GM21825 (cell line): Measurements from ENCODE around the gene AKAP8.
A peak's percentile ranks its signal among the peaks of the same experiment; 100 is the strongest.
"Not testable (repeated sequence)": the region's sequence is repeated elsewhere in the genome, so short reads cannot be mapped to it uniquely, and the experiment has no call there.

ENCODE experiments used
- ATAC-seq: cut with Tn5 transposase; IDR thresholded peaks from one replicate; pipeline ENCODE4 v1.9.1; 2021; ENCODE audit warnings: mild to moderate bottlenecking, moderate library complexity; ENCODE audit not compliant: unreplicated experiment

AKAP8 gene

GRCh38 chr19:15337202-15337601, 42.4 kb downstream of the AKAP8 start:
- ATAC-seq: no peak

- ATAC-seq: not testable (repeated sequence)
These were observed 43.6 kb downstream of the AKAP8 start for GRCh38 chr19:15335992-15336391.

- peak; percentile 43 for ATAC-seq
These were observed 47.1 kb downstream of the AKAP8 start, which contains the start of gene BRD4 for GRCh38 chr19:15332311-15332996. BRD4 (minus strand) TSS chr19:15332539; CDS start chr19:15273099, 59,440 bp downstream.

GRCh38 chr19:15331419-15332310, 47.9 kb downstream of the AKAP8 start:
- peak; percentile 28 for ATAC-seq

GRCh38 chr19:15330801-15331418, 48.7 kb downstream of the AKAP8 start:
- no peak for ATAC-seq

GRCh38 chr19:15328312-15328711, 51.3 kb downstream of the AKAP8 start:
- no peak for ATAC-seq

DNA sequence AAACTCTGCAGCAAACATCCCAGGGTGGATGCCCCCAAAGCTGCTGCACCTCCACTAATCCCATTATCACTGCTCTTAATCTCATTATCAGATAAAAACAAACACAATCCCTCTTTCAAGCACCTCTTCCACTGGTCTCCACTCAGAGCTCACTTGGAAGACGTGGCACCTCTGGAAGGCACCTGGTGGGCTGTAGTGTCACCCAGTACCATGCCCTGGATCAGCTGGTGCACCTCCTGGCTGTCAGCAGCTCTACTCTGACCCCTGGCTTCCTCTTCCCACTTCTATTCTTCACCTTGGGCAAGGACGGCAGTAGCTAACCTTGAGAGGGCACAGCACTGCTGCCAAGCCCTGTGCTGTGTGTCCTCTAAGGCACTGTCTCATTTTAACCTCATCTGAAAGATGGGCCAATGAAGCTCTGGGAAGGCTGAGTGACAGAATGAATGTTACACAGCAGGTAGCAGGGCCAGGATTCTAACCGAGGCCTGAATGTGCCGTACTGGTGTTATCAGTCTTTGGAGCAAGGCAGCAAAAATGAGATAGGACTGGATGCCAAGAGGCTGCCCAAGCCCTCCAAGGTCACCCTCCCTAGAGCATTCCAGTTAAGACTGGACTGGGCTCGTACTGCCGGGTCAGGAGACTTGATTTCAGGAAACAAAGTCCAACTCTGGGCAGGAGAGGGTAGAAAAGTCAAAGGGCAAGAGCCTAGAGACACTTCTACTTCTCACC, 54.6 kb downstream of the AKAP8 start:
- no peak for ATAC-seq

- ATAC-seq: no peak
These were observed 55.9 kb downstream of the AKAP8 start for GRCh38 chr19:15323496-15324235.

DNA sequence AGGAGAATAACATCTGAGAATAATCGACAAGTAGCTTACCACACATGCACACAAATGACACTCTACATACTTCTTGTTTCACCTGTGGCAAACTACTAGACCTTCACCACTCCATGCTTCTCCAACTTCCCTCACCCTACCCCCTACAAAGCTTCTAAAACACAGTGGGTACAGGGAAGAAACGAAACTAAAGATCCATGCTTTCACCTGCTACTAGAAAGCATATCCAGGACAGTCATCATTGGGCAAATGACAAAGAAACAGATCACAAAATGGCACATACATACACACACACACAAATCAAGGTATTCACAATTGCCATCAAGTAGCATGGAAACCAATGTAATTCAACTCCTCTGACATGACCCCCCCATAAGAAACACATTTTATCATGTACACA, 57.8 kb downstream of the AKAP8 start:
- ATAC-seq: no peak

GRCh38 chr19:15320116-15320515, 59.5 kb downstream of the AKAP8 start:
- no peak for ATAC-seq

DNA sequence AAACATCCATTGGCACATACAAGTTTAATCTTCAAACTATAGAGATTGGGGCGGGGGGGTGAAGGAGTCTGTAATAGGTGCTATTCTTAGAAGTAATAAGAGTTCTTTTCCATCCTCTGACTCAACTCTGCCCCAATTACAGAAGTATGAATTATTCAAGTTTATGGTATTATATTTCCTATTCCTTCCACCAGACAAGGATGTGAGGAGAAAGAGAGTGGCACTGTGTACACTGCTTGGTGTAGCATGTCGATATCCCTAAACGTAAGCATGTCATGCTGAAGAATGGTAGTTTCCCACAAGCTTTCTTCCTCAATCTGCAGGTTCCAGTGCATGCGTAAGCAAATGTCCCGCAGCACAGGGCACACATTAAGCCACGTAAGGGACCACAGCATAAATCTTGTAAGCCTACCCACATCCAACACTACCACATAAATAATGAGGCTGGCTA, 61.3 kb downstream of the AKAP8 start:
- ATAC-seq: no peak

- ATAC-seq: no peak
These were observed 62.1 kb downstream of the AKAP8 start for GRCh38 chr19:15317392-15318071.

GRCh38 chr19:15316498-15316897, 63.1 kb downstream of the AKAP8 start:
- ATAC-seq: no peak

DNA sequence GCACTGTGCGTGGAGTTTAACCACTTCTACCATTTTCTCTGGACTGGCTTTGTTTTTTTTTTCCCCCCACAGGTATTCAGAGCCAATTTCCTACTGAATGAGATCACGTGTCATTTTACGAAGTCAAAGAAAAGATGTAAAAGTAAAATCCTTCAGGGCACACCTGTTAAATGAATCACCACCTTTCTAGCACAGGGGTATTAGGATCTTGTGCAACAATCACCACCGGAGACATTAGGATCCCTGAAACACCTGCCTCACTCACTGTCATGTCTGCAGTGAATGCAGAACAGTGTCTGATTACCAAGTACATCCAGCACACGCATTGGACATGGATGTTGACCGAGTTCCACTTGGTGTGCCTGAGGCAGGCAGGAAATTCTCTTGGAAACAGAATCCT, 64.5 kb downstream of the AKAP8 start:
- ATAC-seq: no peak

DNA sequence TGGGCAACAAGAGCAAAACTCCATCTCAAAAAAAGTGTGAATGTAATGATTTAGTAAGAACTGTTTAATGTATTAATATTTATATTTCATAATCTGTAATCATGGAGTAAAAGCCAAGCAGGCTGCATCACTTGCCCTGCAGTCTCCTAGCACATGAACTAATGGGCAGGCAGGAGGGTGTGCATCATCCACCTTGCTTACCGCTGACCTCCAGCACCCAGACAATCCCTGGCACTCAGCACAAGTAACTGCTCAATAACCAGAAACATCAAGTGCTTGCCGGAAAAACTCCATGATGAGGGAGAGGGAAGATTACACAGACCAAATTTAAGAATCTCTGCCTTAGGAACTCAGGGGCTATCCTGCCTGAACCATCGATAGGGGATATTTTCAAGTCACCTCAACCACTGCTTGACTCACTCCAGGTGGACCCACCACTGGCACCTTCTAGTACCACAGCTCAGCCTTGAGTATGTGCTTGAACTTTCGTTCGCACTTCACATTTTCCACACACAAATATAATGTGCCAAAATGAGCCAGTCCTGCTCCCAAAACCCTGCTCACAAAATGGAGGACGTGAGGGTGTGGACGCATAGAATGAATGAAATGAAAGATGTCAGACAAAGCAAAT, 65.8 kb downstream of the AKAP8 start:
- ATAC-seq: no peak

DNA sequence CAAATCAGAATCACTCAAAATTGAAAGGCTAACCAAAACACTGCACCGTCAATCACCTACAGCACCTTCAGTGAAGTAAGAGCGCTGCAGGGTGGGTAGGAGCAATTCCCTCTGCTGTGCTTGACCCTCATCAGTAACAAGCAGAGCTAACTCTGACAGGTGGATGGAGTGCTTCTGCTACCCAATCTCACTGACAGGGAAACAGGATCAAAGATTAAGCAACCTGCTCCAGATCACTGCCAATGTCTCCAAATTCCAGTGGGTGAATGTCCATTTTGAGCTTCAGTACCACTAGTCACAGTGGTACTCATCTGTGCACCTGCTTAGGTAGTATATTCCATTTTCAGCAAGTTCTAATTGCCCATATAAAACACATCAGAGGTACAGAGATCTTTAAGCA, 72.4 kb downstream of the AKAP8 start:
- no peak for ATAC-seq

GRCh38 chr19:15305582-15306334, 73.8 kb downstream of the AKAP8 start:
- no peak for ATAC-seq

GRCh38 chr19:15304140-15304705, 75.4 kb downstream of the AKAP8 start:
- no peak for ATAC-seq
